Left lung (tissue), 10 donors: ENCODE measurements around the gene IGFBP7. TPM values are rescaled to one million over a fixed set of nuclear protein-coding genes. Genes with fewer than 3 reads are reported as not detected.

Experiments
- ATAC-seq: fragments of 200-7000 bp; cut with Tn5 transposase; one replicate; pipeline ENCODE4 v1.9.1; 2020; ENCODE audit warnings: moderate library complexity
- DNase-seq, 4 donors: peaks; one replicate each; pipeline ENCODE4 v3.0.0-alpha.2; 2013 to 2020
- H3K27ac ChIP-seq, 2 donors: fragments of 200-600 bp; sonication (generic) in 1 of 2; one replicate each; pipeline versions ENCODE4 v1.5.0 to v1.8.0; 2020 to 2021
- H3K27me3 ChIP-seq, 2 donors: fragments of 200-600 bp; sonication (generic) in 1 of 2; one replicate each; pipeline versions ENCODE4 v1.5.0 to v1.8.0; 2020 to 2021
- H3K36me3 ChIP-seq, 2 donors: fragments of 200-600 bp; sonication (generic) in 1 of 2; one replicate each; pipeline versions ENCODE4 v1.5.0 to v1.8.0; 2020 to 2021
- H3K4me1 ChIP-seq, 2 donors: fragments of 200-600 bp; one replicate each; pipeline ENCODE4 v1.8.0; 2021
- H3K4me3 ChIP-seq, 2 donors: fragments of 200-600 bp; sonication (generic) in 1 of 2; one replicate each; pipeline versions ENCODE4 v1.5.0 to v1.8.0; 2020 to 2021; ENCODE audit warnings: mild to moderate bottlenecking in 1 of 2
- H3K9me3 ChIP-seq, 2 donors: fragments of 200-600 bp; sonication (generic) in 1 of 2; one replicate each; pipeline versions ENCODE4 v1.5.0 to v1.8.0; 2020 to 2021
- intact Hi-C, 2 donors: fragments of 100-400 bp; cut with DNase I; formaldehyde crosslinking; loops; one replicate each; pipeline versions ENCODE4 v1.11.2 to v1.14.2; 2022
- polyA plus RNA-seq, 6 donors: library from polyadenylated mRNA; unstranded; fragments of 120-200 nt; gene quantifications; one replicate each; pipeline ENCODE4 v1.2.1, GENCODE V29; 2013; ENCODE audit not compliant: insufficient read length in 6 of 6
- total RNA-seq, 2 donors: library from RNA; stranded (reverse); fragmentation: NEBNext Ultra II Directional; extraction: Animal tissue kit (Norgen Biotek cat#: 25700); gene quantifications; one replicate each; pipeline ENCODE4 v1.2.1, GENCODE V29; 2021
- TF ChIP-seq, protein P1 (sequence below), 2 donors: fragments of 200-600 bp; sonication (generic) in 1 of 2; IDR thresholded peaks; one replicate each; pipeline versions ENCODE4 v1.5.0 to v1.8.0; 2021; ENCODE audit warnings: antibody characterized with exemption in 2 of 2
- donor health status: DM: no; HTN: yes; CAD: no.
- donor health status: DM: no; HTN: no; CAD: no.

IGFBP7 gene
- total and polyA plus RNA-seq, 8 donors: 235 to 527 (median 284) TPM

DNA sequence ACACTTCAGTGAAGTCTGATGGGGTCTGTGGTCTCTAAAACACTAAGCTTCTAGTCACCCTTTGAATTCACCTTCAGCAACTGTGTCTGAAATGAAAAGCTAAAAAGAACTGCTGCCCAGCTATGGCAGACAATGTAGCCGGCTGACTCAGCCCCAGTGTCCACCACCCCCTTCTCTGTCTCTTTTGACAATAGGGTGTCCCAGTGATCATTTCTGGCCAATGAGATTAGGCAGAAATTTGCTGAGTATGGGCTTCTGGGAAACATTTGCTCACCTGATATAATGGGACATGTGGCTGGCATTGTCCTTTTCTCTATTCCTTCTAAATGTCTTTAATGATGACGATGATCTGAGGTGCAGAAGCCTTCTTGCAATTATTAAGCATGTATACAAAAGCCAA is 20.6 kb downstream of the IGFBP7 start:
- TF ChIP-seq, protein P1, sequence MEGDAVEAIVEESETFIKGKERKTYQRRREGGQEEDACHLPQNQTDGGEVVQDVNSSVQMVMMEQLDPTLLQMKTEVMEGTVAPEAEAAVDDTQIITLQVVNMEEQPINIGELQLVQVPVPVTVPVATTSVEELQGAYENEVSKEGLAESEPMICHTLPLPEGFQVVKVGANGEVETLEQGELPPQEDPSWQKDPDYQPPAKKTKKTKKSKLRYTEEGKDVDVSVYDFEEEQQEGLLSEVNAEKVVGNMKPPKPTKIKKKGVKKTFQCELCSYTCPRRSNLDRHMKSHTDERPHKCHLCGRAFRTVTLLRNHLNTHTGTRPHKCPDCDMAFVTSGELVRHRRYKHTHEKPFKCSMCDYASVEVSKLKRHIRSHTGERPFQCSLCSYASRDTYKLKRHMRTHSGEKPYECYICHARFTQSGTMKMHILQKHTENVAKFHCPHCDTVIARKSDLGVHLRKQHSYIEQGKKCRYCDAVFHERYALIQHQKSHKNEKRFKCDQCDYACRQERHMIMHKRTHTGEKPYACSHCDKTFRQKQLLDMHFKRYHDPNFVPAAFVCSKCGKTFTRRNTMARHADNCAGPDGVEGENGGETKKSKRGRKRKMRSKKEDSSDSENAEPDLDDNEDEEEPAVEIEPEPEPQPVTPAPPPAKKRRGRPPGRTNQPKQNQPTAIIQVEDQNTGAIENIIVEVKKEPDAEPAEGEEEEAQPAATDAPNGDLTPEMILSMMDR (IDR thresholded peaks at IDR 0.05): no peak
- DNase-seq (no peak), ATAC-seq (no peak)
- Histone ChIP-seq H3K27me3 (no peaks in the 10 kb centered on the region), H3K27ac (peak overlapping the region in 1 of 2 donors; percentile 25), H3K36me3 (no peaks in the 10 kb centered on the region), H3K4me3 (no peak overlapping the region), H3K4me1 (peaks cover 6 to 28% of the 10 kb centered on the region in 2 donors), H3K9me3 (no peaks in the 10 kb centered on the region)
- intact Hi-C loops: no loop called here

DNA sequence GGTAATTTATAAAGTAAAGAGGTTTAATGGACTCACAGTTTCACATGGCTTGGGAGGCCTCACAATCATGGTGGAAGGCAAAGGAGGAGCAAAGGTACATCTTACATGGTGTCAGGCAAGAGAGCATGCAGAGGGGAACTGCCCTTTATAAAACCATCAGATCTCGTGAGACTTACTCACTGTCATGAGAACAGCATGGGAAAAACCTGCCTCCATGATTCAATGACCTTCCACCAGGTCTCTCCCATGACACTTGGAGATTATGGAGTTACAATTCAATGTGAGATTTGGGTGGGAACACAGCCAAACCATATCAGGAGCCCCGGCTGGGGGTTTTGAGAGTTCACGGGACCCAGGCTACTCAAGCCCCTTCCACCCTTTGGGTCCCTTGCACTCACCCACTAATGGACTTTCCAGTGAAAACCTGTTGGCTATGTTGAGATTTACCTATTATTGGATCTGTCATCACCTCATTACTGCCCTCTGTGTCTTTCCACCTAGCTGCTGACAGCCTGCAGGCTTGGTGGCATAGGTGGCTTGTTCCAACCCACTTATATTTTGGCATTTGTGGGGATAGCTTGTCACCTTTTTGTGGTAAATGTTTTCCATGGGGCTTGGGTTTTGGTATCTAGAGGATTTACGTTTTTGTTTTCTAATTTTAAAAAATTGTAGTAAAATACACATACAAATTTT is 24.0 kb downstream of the IGFBP7 start:
- H3K9me3 ChIP-seq: no peaks in the 10 kb centered on the region
- ATAC-seq (no peak), DNase-seq (no peak)
- TF ChIP-seq, protein P1 (IDR thresholded peaks at IDR 0.05): no peak
- no peaks in the 10 kb centered on the region for H3K36me3 ChIP-seq
- no peak overlapping the region for H3K4me3 ChIP-seq
- no peaks in the 10 kb centered on the region for H3K27me3 ChIP-seq
- intact Hi-C loops: no loop called here
- H3K4me1 ChIP-seq: peaks cover 0 to 29% of the 10 kb centered on the region in 2 donors
- no peak overlapping the region for H3K27ac ChIP-seq

DNA sequence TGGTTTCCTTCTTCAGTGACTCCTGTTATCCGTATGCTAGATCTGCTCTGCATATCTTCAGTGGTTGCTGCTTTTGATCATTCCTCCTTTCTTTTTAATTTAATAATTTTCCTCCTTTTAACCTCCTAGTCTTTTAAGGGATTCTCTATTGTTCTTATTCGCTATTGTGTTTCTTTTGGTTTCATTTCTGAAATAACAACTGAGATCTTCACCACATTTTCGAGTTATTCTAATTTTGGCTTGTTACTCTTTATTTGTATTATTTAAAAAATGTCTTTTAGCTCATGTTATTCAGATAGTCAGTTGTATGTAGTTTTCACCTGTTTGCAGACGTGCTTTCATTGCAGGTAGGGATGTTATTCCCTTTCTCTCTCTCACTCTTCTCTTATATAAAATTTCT is 24.9 kb downstream of the IGFBP7 start:
- no peak overlapping the region for H3K27ac ChIP-seq
- no peak overlapping the region for H3K4me3 ChIP-seq
- no peaks in the 10 kb centered on the region for H3K9me3 ChIP-seq
- peaks cover 3 to 29% of the 10 kb centered on the region in 2 donors for H3K4me1 ChIP-seq
- H3K27me3 ChIP-seq: no peaks in the 10 kb centered on the region
- TF ChIP-seq, protein P1 (IDR thresholded peaks at IDR 0.05): no peak
- ATAC-seq (no peak), DNase-seq (no peak)
- intact Hi-C loops: no loop called here
- H3K36me3 ChIP-seq: no peaks in the 10 kb centered on the region

DNA sequence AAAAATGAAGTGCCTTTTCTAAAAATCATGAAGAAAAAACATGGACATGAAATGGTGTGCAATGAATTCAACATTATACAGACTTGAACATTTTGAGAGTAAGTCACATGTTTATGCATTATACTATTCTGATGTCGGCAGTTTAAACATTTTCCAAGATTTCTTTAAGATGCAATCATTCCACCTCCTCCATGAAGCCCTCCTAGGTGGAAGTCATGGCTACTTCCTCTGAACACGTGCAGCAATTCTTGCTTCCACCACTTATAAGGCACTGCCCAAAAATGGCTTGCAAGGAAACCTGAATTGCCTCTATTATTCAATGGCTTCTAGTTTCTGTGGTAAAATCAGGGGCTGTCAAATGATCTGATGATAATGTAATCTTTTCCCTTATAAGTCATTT is 25.8 kb downstream of the IGFBP7 start:
- no peaks in the 10 kb centered on the region for H3K27me3 ChIP-seq
- no peaks in the 10 kb centered on the region for H3K36me3 ChIP-seq
- H3K9me3 ChIP-seq: no peaks in the 10 kb centered on the region
- no peak for DNase-seq
- H3K4me3 ChIP-seq: no peak overlapping the region
- H3K27ac ChIP-seq: no peak overlapping the region
- TF ChIP-seq, protein P1 (IDR thresholded peaks at IDR 0.05): no peak
- H3K4me1 ChIP-seq: peaks cover 8 to 28% of the 10 kb centered on the region in 2 donors
- no peak for ATAC-seq
- intact Hi-C loops: no loop called here

DNA sequence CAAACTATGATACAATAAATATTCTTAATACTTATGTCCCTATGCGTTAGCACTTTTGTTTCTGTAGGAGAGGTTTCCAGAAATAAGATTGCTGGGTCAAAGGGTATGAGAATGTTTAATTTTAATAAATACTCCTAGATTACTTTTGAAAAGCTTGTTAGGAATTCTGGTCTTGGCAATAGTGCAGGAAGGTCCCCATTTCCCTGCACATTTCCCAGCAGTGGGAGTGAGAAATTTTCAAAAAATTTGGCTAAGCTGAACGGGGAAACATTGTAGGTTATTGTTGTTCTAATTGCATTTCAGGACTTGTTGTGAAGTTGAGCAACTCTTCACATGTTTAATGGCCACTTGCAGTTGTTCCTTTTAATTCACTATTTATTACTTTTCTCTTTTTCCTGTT is 27.1 kb downstream of the IGFBP7 start:
- intact Hi-C loops: no loop called here
- ATAC-seq: no peak
- H3K27ac ChIP-seq: peak overlapping the region in 1 of 2 donors; percentile 62

More for the DNA sequence above, 27.1 kb downstream of the IGFBP7 start:
- Histone ChIP-seq H3K36me3 (no peaks in the 10 kb centered on the region), H3K4me1 (peaks cover 8 to 28% of the 10 kb centered on the region in 2 donors), H3K9me3 (no peaks in the 10 kb centered on the region), H3K4me3 (no peak overlapping the region), H3K27me3 (no peaks in the 10 kb centered on the region)
- TF ChIP-seq, protein P1 (IDR thresholded peaks at IDR 0.05): no peak
- no peak for DNase-seq
